Activated naive CD8-positive, alpha-beta T cell treated with anti-CD3 and anti-CD28 coated beads for 36 hours (primary cell): ENCODE results near the gene ODF4. TPM values are rescaled to one million over a fixed set of nuclear protein-coding genes. Genes with fewer than 3 reads are reported as not detected.
"Not testable (repeated sequence)": the region's sequence is repeated elsewhere in the genome, so short reads cannot be mapped to it uniquely, and the experiment has no call there.

Source experiments
- DNase-seq: peaks from one replicate; pipeline ENCODE4 v3.0.0; 2021
- H3K27ac Mint-ChIP-seq: one replicate; pipeline ENCODE4 v1.8.0; 2022; ENCODE audit warnings: mild to moderate bottlenecking, moderate library complexity, mixed read lengths
- H3K27me3 Mint-ChIP-seq: one replicate; pipeline ENCODE4 v1.8.0; 2022; ENCODE audit warnings: mild to moderate bottlenecking, mixed read lengths
- H3K36me3 Mint-ChIP-seq: one replicate; pipeline ENCODE4 v1.8.0; 2021; ENCODE audit warnings: mild to moderate bottlenecking, mixed read lengths
- H3K4me1 Mint-ChIP-seq: one replicate; pipeline ENCODE4 v1.8.0; 2021; ENCODE audit warnings: mixed read lengths
- H3K4me3 Mint-ChIP-seq: one replicate; pipeline ENCODE4 v1.8.0; 2022; ENCODE audit warnings: mild to moderate bottlenecking, moderate library complexity, mixed read lengths
- H3K9me3 Mint-ChIP-seq: one replicate; pipeline ENCODE4 v1.8.0; 2022; ENCODE audit warnings: mixed read lengths
- total RNA-seq, 2 experiments: library from RNA; stranded (reverse); gene quantifications; one replicate each; pipeline ENCODE4 v1.2.3, GENCODE V29; 2021

Gene ODF4
- total RNA-seq, 2 experiments from 2014 or later = not detected

DNA sequence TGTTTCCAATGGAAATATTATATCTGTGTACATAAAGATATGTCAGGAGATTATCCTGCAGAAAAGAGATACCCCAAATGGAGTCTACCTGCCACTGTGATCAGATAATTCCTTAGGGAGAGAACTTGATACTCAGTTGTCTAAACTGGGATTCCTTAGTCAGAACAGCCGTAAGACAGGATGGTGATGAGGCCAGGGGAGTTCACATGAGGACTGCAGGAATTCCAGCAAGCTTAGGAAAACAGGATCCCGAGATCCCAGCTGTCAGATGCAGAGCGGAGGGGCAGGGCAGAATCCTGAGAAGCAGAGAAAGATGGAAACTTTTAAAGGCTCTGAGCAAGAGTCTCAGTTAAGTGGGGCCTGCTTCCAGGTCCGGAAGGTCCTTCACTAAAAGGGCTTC is 32.1 kb downstream of the ODF4 start:
- Mint-ChIP-seq H3K27me3 (no peaks in the 10 kb centered on the region), H3K27ac (no peak overlapping the region), H3K36me3 (peaks cover 21% of the 10 kb centered on the region), H3K9me3 (no peaks in the 10 kb centered on the region), H3K4me1 (peaks cover 17% of the 10 kb centered on the region), H3K4me3 (no peak overlapping the region)
- no peak for DNase-seq

DNA sequence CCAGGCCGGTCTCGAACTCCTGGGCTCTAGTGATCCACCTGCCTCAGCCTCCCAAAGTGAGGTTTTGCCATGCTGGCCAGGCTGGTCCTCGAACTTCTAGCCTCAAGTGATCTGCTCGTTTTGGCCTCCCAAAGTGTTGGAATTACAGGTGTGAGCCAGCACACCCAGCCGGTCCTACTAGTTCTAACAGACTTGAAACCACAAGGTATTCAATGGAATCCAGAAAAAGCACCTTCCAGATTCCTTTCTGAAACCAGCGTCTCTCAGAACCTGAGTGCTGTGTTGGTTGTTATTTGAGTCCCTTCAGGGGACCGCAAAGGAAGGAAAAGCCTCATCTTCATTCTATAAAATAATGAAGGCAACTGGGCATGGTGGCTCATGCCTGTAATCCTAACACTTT is 32.8 kb downstream of the ODF4 start:
- Mint-ChIP-seq H3K9me3 (no peaks in the 10 kb centered on the region), H3K4me1 (peaks cover 23% of the 10 kb centered on the region), H3K4me3 (no peak overlapping the region), H3K36me3 (peaks cover 25% of the 10 kb centered on the region), H3K27me3 (no peaks in the 10 kb centered on the region), H3K27ac (no peak overlapping the region)
- DNase-seq = no peak

DNA sequence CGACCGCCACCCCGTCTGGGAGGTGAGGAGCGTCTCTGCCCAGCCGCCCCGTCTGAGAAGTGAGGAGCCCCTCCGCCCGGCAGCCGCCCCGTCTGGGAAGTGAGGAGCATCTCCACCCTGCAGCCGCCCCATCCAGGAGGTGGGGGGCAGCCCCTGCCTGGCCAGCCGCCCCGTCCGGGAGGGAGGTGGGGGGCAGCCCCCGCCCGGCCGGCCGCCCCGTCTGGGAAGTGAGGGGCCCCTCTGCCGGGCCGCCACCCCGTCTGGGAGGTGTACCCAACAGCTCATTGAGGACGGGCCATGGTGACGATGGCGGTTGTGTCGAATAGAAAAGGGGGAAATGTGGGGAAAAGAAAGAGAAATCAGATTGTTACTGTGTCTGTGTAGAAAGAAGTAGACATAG is 34.2 kb downstream of the ODF4 start:
- not testable (repeated sequence) for H3K4me3 Mint-ChIP-seq, DNase-seq, H3K9me3 Mint-ChIP-seq, H3K27ac Mint-ChIP-seq, H3K27me3 Mint-ChIP-seq
- H3K36me3 Mint-ChIP-seq = peaks cover 38% of the 10 kb centered on the region
- peaks cover 36% of the 10 kb centered on the region for H3K4me1 Mint-ChIP-seq

DNA sequence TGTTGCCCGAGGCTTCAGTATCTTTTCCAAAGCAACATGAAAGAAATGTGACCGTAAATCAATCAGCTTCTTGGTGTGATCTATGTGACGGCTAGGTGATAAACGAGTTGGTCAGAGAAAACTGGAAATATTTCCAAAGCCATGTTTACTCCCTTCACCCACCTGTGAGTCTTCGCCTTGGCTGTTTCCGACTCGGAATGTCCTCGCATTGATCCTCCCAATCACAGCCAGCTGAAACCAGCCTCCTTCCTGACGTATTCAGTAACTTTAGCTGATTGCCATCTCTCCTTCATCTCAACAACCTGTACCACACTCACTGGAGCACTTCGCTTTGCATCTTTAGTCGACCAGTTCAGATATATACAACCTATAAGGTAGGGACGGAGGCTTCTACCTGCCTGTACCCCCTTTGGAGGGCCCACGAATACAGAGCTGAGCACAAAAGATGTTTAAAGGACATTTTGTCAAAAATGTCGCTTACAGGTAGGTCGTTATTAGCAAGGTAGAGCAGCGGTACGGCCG is 36.2 kb downstream of the ODF4 start:
- peaks cover 48% of the 10 kb centered on the region for H3K4me1 Mint-ChIP-seq
- peaks cover 55% of the 10 kb centered on the region for H3K36me3 Mint-ChIP-seq
- peak overlapping the region; percentile 85 for H3K4me3 Mint-ChIP-seq
- H3K27ac Mint-ChIP-seq = peak overlapping the region; percentile 85
- no peaks in the 10 kb centered on the region for H3K9me3 Mint-ChIP-seq
- no peak for DNase-seq
- H3K27me3 Mint-ChIP-seq = no peaks in the 10 kb centered on the region

DNA sequence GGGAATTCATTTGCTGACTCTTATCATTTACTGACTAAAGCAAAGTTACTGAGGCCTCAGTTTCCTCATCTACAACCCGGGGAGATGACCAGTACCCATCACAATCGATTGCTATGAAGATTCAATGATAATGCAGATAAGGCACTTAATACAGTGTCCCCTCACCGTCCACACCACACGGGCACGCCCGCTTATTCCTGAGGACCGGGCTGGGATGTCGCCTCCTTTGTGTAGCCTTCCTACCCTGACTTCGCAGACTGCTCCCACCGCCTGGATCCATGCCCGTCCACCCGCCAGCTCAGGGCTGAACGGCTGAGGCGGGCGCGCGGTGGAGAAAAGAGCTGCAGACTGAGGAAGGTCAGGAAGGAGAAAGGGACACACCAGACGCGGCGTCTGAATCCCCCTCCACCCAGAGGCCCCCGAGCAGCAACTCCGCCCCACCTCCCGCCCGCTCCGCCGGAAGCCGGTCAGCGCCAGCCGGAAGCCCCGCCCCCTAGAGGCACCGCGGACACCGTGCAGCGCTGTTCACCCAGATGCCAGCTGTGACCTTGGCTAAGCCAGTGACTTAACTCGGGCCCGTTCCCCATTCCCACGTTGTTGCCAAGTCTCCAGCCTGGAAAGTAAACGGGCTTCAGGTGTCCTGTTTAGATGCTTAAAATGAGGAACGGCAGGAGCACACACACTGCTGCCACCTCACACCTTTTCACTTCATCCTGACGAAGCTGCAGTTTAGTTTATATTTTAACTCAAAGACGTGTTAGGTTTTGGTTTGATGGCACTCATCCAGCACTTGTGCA is 36.8 kb downstream of the ODF4 start, which contains the start of gene KRABD2:
TSS of gene KRABD2 (minus strand) at position 434 of the 797 bp plus-strand sequence.
- Mint-ChIP-seq H3K4me3 (peak within 1 kb of the TSS; percentile 85), H3K9me3 (no peaks in the 10 kb centered on the region), H3K36me3 (peaks cover 62% of the 10 kb centered on the region), H3K27me3 (no peaks in the 10 kb centered on the region), H3K4me1 (peaks cover 54% of the 10 kb centered on the region), H3K27ac (peak within 1 kb of the TSS; percentile 85)
- peak; percentile 94 for DNase-seq

DNA sequence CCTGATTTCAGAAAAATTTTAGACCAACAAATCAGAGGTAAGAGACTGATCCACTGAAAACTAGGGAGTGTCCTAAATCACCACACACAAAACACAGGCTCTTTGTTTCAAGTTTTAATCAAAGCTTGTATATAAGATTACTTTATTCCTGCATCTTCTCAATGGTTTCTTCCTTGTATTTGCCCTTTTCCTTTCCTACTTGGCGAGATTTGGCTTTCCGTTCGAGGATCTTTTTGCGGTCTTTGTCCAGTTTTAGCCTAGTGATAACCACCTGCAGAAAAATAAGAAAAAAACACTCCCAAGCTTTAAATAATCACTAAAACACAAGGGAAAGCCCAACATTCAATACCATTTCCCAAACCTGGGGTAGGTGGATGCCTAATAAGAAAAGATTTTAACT is 37.8 kb downstream of the ODF4 start:
- H3K9me3 Mint-ChIP-seq = no peaks in the 10 kb centered on the region
- peaks cover 54% of the 10 kb centered on the region for H3K4me1 Mint-ChIP-seq
- peak overlapping the region; percentile 85 for H3K4me3 Mint-ChIP-seq
- H3K36me3 Mint-ChIP-seq = peaks cover 71% of the 10 kb centered on the region
- no peaks in the 10 kb centered on the region for H3K27me3 Mint-ChIP-seq
- DNase-seq = no peak
- peak overlapping the region; percentile 85 for H3K27ac Mint-ChIP-seq

DNA sequence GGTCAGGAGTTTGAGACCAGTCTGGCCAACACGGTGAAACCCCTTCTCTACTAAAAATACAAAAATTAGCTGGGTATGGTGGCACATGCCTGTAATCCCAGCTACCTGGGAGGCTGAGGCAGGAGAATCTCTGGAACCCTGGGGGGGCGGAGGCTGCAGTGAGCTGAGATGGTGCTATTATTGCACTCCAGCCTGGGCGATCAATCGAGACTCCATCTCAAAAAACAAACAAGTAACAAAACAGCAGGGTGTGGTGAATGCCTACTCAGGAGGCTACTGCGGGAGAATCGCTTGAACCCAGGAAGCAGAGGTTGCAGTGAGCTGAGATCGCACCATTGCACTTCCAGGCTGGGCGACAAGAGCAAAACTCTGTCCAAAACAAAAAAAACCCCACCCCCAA is 38.5 kb downstream of the ODF4 start:
- peak overlapping the region; percentile 60 for H3K27ac Mint-ChIP-seq
- H3K4me3 Mint-ChIP-seq = peak overlapping the region; percentile 85
- not testable (repeated sequence) for H3K27me3 Mint-ChIP-seq, H3K9me3 Mint-ChIP-seq, DNase-seq
- peaks cover 58% of the 10 kb centered on the region for H3K4me1 Mint-ChIP-seq
- H3K36me3 Mint-ChIP-seq = peaks cover 78% of the 10 kb centered on the region

- DNase-seq = no peak
- H3K9me3 Mint-ChIP-seq = no peaks in the 10 kb centered on the region
- H3K4me3 Mint-ChIP-seq = peak overlapping the region; percentile 97
Measured at GRCh38 chr17:8380049-8380448, 40.4 kb downstream of the ODF4 start.

DNA sequence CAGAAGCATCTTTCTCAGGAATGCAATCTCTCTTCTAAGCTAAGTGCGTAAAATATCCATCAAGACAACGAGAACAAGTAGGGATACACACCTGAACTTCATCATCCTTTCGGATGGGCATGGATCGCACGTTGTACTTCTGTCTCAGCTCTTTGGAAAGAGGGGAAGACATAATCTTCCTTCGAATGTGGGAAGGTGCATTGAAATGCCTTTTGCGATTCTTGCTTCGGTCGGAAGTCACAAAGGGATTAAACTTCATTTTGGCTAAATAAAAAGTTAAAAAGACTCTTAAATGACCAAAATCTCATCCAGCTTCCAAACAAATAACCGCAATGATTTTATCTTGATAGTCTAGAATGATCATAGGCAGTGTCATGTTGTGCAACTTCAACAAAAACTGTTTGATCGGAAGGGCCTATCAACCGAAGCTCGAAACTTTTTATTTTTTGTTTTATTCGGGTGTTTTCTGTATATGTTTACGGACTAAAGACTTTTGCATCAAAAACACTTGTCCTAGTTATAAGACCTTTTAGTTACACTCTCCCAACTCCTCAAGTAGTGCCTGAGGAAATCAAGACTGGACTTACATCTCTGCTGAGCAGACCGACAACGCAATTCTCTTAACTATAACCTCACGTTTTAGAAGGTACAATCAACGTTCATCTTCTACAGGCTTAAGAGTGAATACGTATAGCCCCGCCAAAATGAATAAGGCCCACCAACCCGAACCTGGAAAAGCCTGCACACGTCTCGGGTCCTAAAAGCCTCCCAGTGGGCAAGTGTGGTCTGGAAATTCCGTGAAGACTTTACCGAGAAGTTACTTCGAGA is 42.6 kb downstream of the ODF4 start:
- Mint-ChIP-seq H3K27ac (peak overlapping the region; percentile 99), H3K36me3 (peaks cover 56% of the 10 kb centered on the region), H3K9me3 (no peaks in the 10 kb centered on the region), H3K4me1 (peaks cover 58% of the 10 kb centered on the region), H3K27me3 (peaks cover 5% of the 10 kb centered on the region), H3K4me3 (peak overlapping the region; percentile 97)
- no peak for DNase-seq

More at GRCh38 chr17:8380049-8380448, 40.4 kb downstream of the ODF4 start:
- Mint-ChIP-seq H3K27me3 (peaks cover 5% of the 10 kb centered on the region), H3K4me1 (peaks cover 66% of the 10 kb centered on the region), H3K36me3 (peaks cover 75% of the 10 kb centered on the region), H3K27ac (peak overlapping the region; percentile 99)

DNA sequence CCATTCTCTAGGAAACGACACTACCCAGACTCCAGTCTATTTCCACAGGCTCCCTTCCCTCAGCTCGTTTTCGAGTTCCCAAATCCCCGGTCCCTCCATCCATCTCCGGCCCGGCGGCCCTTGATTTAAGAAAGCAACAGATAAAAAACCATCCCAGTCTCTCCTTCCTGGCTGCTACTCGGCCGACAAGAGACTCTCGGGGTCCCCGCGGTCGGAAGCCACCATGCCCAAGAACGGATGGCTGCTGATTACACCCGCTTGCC is 43.2 kb downstream of the ODF4 start:
- Mint-ChIP-seq H3K4me1 (peaks cover 53% of the 10 kb centered on the region), H3K27ac (peak overlapping the region; percentile 99), H3K36me3 (peaks cover 52% of the 10 kb centered on the region), H3K4me3 (peak overlapping the region; percentile 97), H3K9me3 (no peaks in the 10 kb centered on the region), H3K27me3 (peaks cover 5% of the 10 kb centered on the region)
- no peak for DNase-seq

DNA sequence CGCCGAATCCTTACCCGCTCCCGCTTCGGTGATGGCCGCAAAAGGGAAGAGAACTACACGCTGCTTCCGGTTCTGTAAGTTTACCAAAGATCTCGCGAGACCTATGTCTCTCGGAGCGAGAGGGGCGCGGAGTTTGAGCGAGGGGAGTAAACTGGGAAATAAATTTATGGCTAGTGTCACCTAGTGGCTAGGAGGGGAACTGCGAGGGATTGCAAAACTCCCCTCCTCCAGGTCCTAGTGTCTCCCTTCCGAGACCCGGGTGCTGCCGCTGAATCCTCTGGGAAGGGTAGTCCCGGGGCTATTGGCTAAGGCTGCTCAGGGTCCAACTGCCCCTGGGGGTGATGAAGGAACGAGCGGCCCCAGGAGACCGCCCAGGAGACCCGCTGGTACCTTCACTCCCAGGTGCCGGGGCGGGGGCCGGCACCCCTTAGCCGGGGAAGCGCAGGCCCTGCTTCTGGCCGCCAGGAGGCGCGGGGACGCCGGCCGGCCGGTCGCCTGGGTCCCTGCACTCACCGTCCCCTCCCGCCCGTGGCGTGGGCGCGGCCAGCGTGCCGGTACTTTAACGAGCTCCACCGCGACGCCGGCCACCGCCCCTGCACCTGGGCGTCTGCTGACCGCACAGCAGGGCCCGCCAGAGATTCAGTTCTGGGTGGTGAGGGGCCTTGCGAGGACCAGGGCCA is 43.6 kb downstream of the ODF4 start, which contains the start of gene RPL26:
TSS of gene RPL26 (minus strand) at position 51 of the 680 bp plus-strand sequence. CDS start 883 bp downstream, outside the sequence.
- H3K9me3 Mint-ChIP-seq = no peaks in the 10 kb centered on the region
- H3K27ac Mint-ChIP-seq = peak within 1 kb of the TSS; percentile 99
- H3K36me3 Mint-ChIP-seq = peaks cover 47% of the 10 kb centered on the region
- H3K4me1 Mint-ChIP-seq = peaks cover 49% of the 10 kb centered on the region
- peak within 1 kb of the TSS; percentile 97 for H3K4me3 Mint-ChIP-seq
- DNase-seq = peak; percentile 92
- peaks cover 5% of the 10 kb centered on the region for H3K27me3 Mint-ChIP-seq

DNA sequence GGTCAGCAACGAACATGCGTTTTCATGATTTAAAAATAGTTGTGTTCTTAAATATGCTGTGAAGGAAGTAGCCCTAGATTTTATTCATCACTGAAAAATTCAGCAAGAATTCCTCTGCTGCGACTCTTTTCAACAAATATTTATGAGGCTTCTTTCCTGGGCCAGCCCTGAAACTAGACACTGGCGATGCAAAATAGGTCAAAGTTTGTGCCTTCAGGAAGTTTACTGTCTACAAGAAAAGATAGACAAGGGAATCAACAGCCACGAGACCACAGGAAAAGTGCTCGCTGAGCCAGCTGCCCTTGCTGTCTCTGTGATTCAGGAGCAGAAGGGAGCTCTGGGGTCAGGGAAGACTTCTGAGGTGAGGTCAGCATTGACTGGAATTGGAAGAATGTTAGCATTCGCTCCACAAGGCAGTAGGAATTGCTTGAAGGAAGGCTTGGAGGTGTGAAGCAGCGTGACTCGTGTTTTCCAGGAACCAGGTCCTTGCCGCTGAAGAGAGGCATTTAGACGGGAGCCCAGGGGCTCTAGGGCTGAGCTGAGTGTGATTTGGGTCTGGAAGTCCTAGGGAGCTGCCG is 45.2 kb downstream of the ODF4 start:
- H3K9me3 Mint-ChIP-seq = no peaks in the 10 kb centered on the region
- H3K27me3 Mint-ChIP-seq = peaks cover 5% of the 10 kb centered on the region
- H3K36me3 Mint-ChIP-seq = peaks cover 32% of the 10 kb centered on the region
- H3K4me1 Mint-ChIP-seq = peaks cover 36% of the 10 kb centered on the region
- H3K27ac Mint-ChIP-seq = no peak overlapping the region
- peak overlapping the region; percentile 97 for H3K4me3 Mint-ChIP-seq
- no peak for DNase-seq

DNA sequence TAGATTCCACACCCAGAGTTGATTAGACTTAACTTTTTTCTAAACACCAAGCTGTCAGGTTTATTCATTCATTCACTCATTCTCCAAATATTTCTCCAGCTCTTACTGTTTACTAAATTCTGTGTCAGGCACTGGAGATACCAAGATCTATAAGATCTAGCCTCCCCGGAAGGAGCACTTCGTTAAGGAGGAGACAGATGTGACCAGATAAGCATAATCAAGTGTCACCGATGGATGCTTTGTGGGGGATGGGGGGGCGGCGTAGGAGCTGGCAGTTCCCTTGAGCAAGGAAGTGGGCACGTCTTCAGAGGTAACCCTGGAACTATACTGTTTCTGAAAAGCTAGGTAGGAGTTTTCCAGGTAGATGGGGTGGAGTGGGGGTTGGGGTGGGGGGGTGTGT is 47.2 kb downstream of the ODF4 start:
- no peak for DNase-seq
- H3K36me3 Mint-ChIP-seq = peaks cover 13% of the 10 kb centered on the region
- H3K4me1 Mint-ChIP-seq = peaks cover 22% of the 10 kb centered on the region
- no peak overlapping the region for H3K27ac Mint-ChIP-seq
- H3K9me3 Mint-ChIP-seq = no peaks in the 10 kb centered on the region
- H3K4me3 Mint-ChIP-seq = no peak overlapping the region
- H3K27me3 Mint-ChIP-seq = peaks cover 5% of the 10 kb centered on the region

- H3K36me3 Mint-ChIP-seq = peaks cover under 1% of the 10 kb centered on the region
- DNase-seq = no peak
- H3K27me3 Mint-ChIP-seq = peaks cover under 1% of the 10 kb centered on the region
- H3K4me3 Mint-ChIP-seq = no peak overlapping the region
- H3K27ac Mint-ChIP-seq = no peak overlapping the region
- H3K4me1 Mint-ChIP-seq = peaks cover 17% of the 10 kb centered on the region
- H3K9me3 Mint-ChIP-seq = no peaks in the 10 kb centered on the region
Measured at GRCh38 chr17:8387914-8388651, 48.4 kb downstream of the ODF4 start.
